Panc1 (cell line): ENCODE measurements around the gene LRRC8B. TPM values are rescaled to one million over a fixed set of nuclear protein-coding genes. Genes with fewer than 3 reads are reported as not detected.

Experiments used
- ATAC-seq: fragments of 200-7000 bp; cut with Tn5 transposase; 2 replicates; pipeline ENCODE4 v1.9.1; 2020; ENCODE audit warnings: mild to moderate bottlenecking, moderate library complexity
- BruUV-seq: library from RNA; stranded (reverse); fragments of 400-500 nt; replicated peaks from 2 replicates; lab custom pipeline; 2021; lab: Mats Ljungman, UMichigan
- CTCF ChIA-PET: fragments of 300-600 bp; sonication (Branson Sonifier 250); formaldehyde crosslinking; loops from one replicate; lab custom pipeline; 2022; ENCODE audit warnings: antibody characterized with exemption; lab: Charles Lee
- POLR2A ChIA-PET: fragments of 300-600 bp; sonication (Branson Sonifier 250); formaldehyde crosslinking; loops from one replicate; lab custom pipeline; 2022; ENCODE audit warnings: antibody characterized with exemption; lab: Charles Lee
- DNase-seq: peaks from one replicate; pipeline ENCODE4 v3.0.0-alpha.2; 2010; ENCODE audit warnings: low read depth, low spot score
- H3K27ac ChIP-seq: 2 replicates; pipeline ENCODE4 v1.5.1; 2011; ENCODE audit warnings: mild to moderate bottlenecking, low read length, inconsistent platforms
- H3K27me3 ChIP-seq: fragments of 200-500 bp; sonication (Bioruptor generic); 2 replicates; pipeline ENCODE4 v1.6.0; 2014; ENCODE audit warnings: low read length, inconsistent platforms; ENCODE audit not compliant: control insufficient read depth, insufficient read depth
- H3K36me3 ChIP-seq: fragments of 200-500 bp; sonication (Bioruptor generic); 2 replicates; pipeline ENCODE4 v1.5.1; 2014; ENCODE audit warnings: inconsistent platforms, mild to moderate bottlenecking, low read length, moderate library complexity; ENCODE audit not compliant: control insufficient read depth, insufficient read depth
- H3K4me1 ChIP-seq: 2 replicates; pipeline ENCODE4 v1.5.1; 2011; ENCODE audit warnings: inconsistent platforms, mild to moderate bottlenecking, low read length, moderate library complexity; ENCODE audit not compliant: control insufficient read depth, insufficient read depth
- H3K4me3 ChIP-seq, 2 experiments: 2 replicates each; pipeline ENCODE4 v1.5.1; 2011 to 2012; ENCODE audit warnings: low read depth in 2 of 2, low read length in 2 of 2, mild to moderate bottlenecking in 2 of 2, inconsistent platforms in 1 of 2, moderate library complexity in 1 of 2
- H3K9me3 ChIP-seq: fragments of 200-500 bp; sonication (Bioruptor generic); 2 replicates; pipeline ENCODE4 v1.5.1; 2014; ENCODE audit warnings: low read depth, mild to moderate bottlenecking, inconsistent platforms, low read length, moderate library complexity; ENCODE audit not compliant: control insufficient read depth, insufficient read depth
- CTCF ChIP-seq: fragments of 450-650 bp; IDR thresholded peaks from 2 replicates; pipeline ENCODE4 v1.5.1; 2017; ENCODE audit warnings: mild to moderate bottlenecking
- POLR2AphosphoS5 ChIP-seq: IDR thresholded peaks from 2 replicates; pipeline ENCODE4 v1.6.1; 2012; ENCODE audit warnings: mild to moderate bottlenecking, low read depth, low read length, moderate library complexity
- REST ChIP-seq, 2 experiments: IDR thresholded peaks; 2 replicates each; pipeline ENCODE4 v1.6.1; 2011 to 2012; ENCODE audit warnings: low read depth in 2 of 2, control low read depth in 1 of 2, low read length in 1 of 2, mild to moderate bottlenecking in 1 of 2, moderate library complexity in 1 of 2; ENCODE audit not compliant: insufficient read depth in 1 of 2
- SIN3A ChIP-seq: IDR thresholded peaks from 2 replicates; pipeline ENCODE4 v1.6.1; 2012; ENCODE audit warnings: low read depth, mild to moderate bottlenecking, low read length, moderate library complexity, borderline replicate concordance; ENCODE audit not compliant: insufficient read depth
- TCF7L2 ChIP-seq: IDR thresholded peaks from 2 replicates; pipeline ENCODE4 v1.6.1; 2011; ENCODE audit warnings: mild to moderate bottlenecking, low read depth, low read length, inconsistent platforms
- in situ Hi-C: cut with HindIII; loops from 2 replicates; pipeline ENCODE4 v1.10.0; 2016; ENCODE audit warnings: low sequenced_read_pairs, low pct_unique_long_range_greater_than_20kb
- intact Hi-C: fragments of 100-400 bp; cut with micrococcal nuclease; formaldehyde crosslinking; loops from one replicate; pipeline ENCODE4 v1.10.0; 2022; ENCODE audit not compliant: unreplicated experiment
- total RNA-seq: library from RNA; stranded (reverse); gene quantifications from one replicate; pipeline ENCODE4 v1.2.1, GENCODE V29; 2021; ENCODE audit not compliant: unreplicated experiment

Gene LRRC8B
- total RNA-seq, 1 experiment from 2014 or later: 27.3 TPM

GRCh38 chr1:89502042-89502441 is 22.6 kb upstream of the LRRC8B start:
- H3K27me3 ChIP-seq: peaks cover 21% of the 10 kb centered on the region; the same call in 1 of the 2 replicates
- DNase-seq: no peak
- TF ChIP-seq SIN3A: no peak
- no peak for TF ChIP-seq REST (IDR thresholded peaks at IDR 0.05; ENCODE audit: insufficient read depth in 1 of 2, low read depth in 2 of 2, low read length in 1 of 2)
- no peak for TF ChIP-seq TCF7L2
- no peak for TF ChIP-seq CTCF
- TF ChIP-seq POLR2AphosphoS5: no peak
- H3K27ac ChIP-seq: no peak overlapping the region
- in situ Hi-C loops (no loop called here), intact Hi-C loops (no loop called here)
- no peaks in the 10 kb centered on the region for H3K36me3 ChIP-seq
- no peaks in the 10 kb centered on the region for H3K9me3 ChIP-seq
- no TSS peak for BruUV-seq
- POLR2A ChIA-PET: no interaction called here
- ATAC-seq: no peak
- CTCF ChIA-PET: no interaction called here
- H3K4me1 ChIP-seq: no peaks in the 10 kb centered on the region
- no peak overlapping the region for H3K4me3 ChIP-seq

GRCh38 chr1:89502895-89503294 is 21.7 kb upstream of the LRRC8B start:
- BruUV-seq: no TSS peak
- ChIA-PET CTCF (no interaction called here), POLR2A (interaction anchor here (0.7 kb wide), 1 partner anchor 511 kb away, joined by 4 read pairs; no protein-coding TSS in a partner anchor)
- DNase-seq (no peak), ATAC-seq (no peak)
- Histone ChIP-seq H3K27ac (no peak overlapping the region), H3K4me1 (no peaks in the 10 kb centered on the region), H3K27me3 (peaks cover 21% of the 10 kb centered on the region; the same call in 1 of the 2 replicates), H3K4me3 (no peak overlapping the region), H3K9me3 (no peaks in the 10 kb centered on the region), H3K36me3 (no peaks in the 10 kb centered on the region)
- TF ChIP-seq REST (IDR thresholded peaks at IDR 0.05; ENCODE audit: insufficient read depth in 1 of 2, low read depth in 2 of 2, low read length in 1 of 2): no peak
- TF ChIP-seq CTCF: no peak
- TF ChIP-seq SIN3A: no peak
- TF ChIP-seq POLR2AphosphoS5: no peak
- TF ChIP-seq TCF7L2: no peak
- in situ Hi-C loops: no loop called here
- intact Hi-C loops: no loop called here
